SK-N-MC (cell line): Measurements from ENCODE around the gene NKX2-3.

Source experiments
- EZH2 ChIP-seq: fragments of 200-600 bp; sonication (generic); IDR thresholded peaks from one replicate; pipeline ENCODE4 v1.6.1; 2017; ENCODE audit warnings: antibody characterized with exemption
- FOXP2 ChIP-seq: optimal IDR thresholded peaks from 2 replicates; pipeline ENCODE3; 2011; ENCODE audit warnings: mild to moderate bottlenecking, moderate library complexity; ENCODE audit not compliant: insufficient read depth; ENCODE audit errors: extremely low read length, control extremely low read depth
- POLR2AphosphoS5 ChIP-seq: IDR thresholded peaks from 2 replicates; pipeline ENCODE4 v1.6.1; 2012; ENCODE audit warnings: mild to moderate bottlenecking, low read depth, low read length, borderline replicate concordance

GRCh38 chr10:99521765-99522469, 10.8 kb upstream of the NKX2-3 start:
- TF ChIP-seq POLR2AphosphoS5 (no peak), EZH2 (no peak), FOXP2 (no peak)
